HCT116 (cell line): ENCODE measurements around the gene GGNBP2.

ENCODE experiments used
- ATF3 ChIP-seq: IDR thresholded peaks from 2 replicates; pipeline ENCODE4 v1.6.1; 2012
- CEBPB ChIP-seq: IDR thresholded peaks from 2 replicates; pipeline ENCODE4 v1.6.1; 2012; ENCODE audit warnings: low read depth
- CTCF ChIP-seq, 3 experiments: fragments of 200-600 bp in 1 of 3; sonication (generic) in 1 of 3; IDR thresholded peaks in 2 of 3; conservative IDR thresholded peaks in 1 of 3; 2 replicates each; pipeline ENCODE4 v1.5.1; 2012 to 2017; ENCODE audit warnings: low read depth in 2 of 3, low read length in 2 of 3, antibody characterized with exemption in 1 of 3, borderline replicate concordance in 1 of 3, control low read depth in 1 of 3, mild to moderate bottlenecking in 1 of 3, mixed read lengths in 1 of 3, mixed run types in 1 of 3, moderate library complexity in 1 of 3; ENCODE audit not compliant: insufficient read depth in 1 of 3
- EGR1 ChIP-seq: IDR thresholded peaks from 2 replicates; pipeline ENCODE4 v1.6.1; 2012; ENCODE audit warnings: low read depth
- EZH2 ChIP-seq: fragments of 200-600 bp; sonication (generic); IDR thresholded peaks from 2 replicates; pipeline ENCODE4 v1.6.1; 2017; ENCODE audit warnings: antibody characterized with exemption, mixed run types
- EZH2phosphoT487 ChIP-seq: fragments of 200-600 bp; IDR thresholded peaks from 2 replicates; pipeline ENCODE4 v1.6.1; 2018; ENCODE audit warnings: antibody characterized with exemption, borderline replicate concordance
- JUND ChIP-seq: IDR thresholded peaks from 2 replicates; pipeline ENCODE4 v1.6.1; 2012
- POLR2A ChIP-seq: IDR thresholded peaks from 2 replicates; pipeline ENCODE4 v1.7.0; 2011; ENCODE audit warnings: borderline replicate concordance; ENCODE audit not compliant: insufficient read depth, insufficient read length; ENCODE audit errors: extremely low read depth
- POLR2AphosphoS5 ChIP-seq: IDR thresholded peaks from 2 replicates; pipeline ENCODE4 v1.6.1; 2011; ENCODE audit warnings: mild to moderate bottlenecking, low read depth, low read length, moderate library complexity
- RAD21 ChIP-seq: IDR thresholded peaks from 2 replicates; pipeline ENCODE4 v1.6.1; 2012; ENCODE audit warnings: low read depth, mild to moderate bottlenecking
- REST ChIP-seq: IDR thresholded peaks from 2 replicates; pipeline ENCODE4 v1.6.1; 2012; ENCODE audit warnings: low read depth
- YY1 ChIP-seq: IDR thresholded peaks from 2 replicates; pipeline ENCODE4 v1.6.1; 2011; ENCODE audit warnings: low read length, low read depth, moderate library complexity, mild to moderate bottlenecking; ENCODE audit not compliant: insufficient replicate concordance; ENCODE audit errors: extremely low read depth
- ZBTB33 ChIP-seq: IDR thresholded peaks from 2 replicates; pipeline ENCODE4 v1.6.1; 2011; ENCODE audit warnings: mild to moderate bottlenecking, low read length, moderate library complexity; ENCODE audit not compliant: insufficient replicate concordance; ENCODE audit errors: extremely low read depth
- ZNF274 ChIP-seq: fragments of 200-500 bp; sonication (Bioruptor generic); IDR thresholded peaks from 2 replicates; pipeline ENCODE4 v1.6.1; 2014; ENCODE audit warnings: mild to moderate bottlenecking, low read depth, low read length, inconsistent platforms

- TF ChIP-seq ZBTB33 (no peak), CTCF (IDR thresholded peaks at IDR 0.05 in 2 of 3, conservative IDR thresholded peaks at IDR 0.05 in 1 of 3; ENCODE audit: borderline replicate concordance in 1 of 3, insufficient read depth in 1 of 3, low read depth in 2 of 3, low read length in 2 of 3) (no peak), EZH2phosphoT487 (no peak), POLR2AphosphoS5 (no peak), ZNF274 (no peak), POLR2A (no peak), EZH2 (no peak), REST (no peak), ATF3 (no peak), CEBPB (no peak), RAD21 (no peak), YY1 (no peak), JUND (no peak), EGR1 (no peak)
Measured at GRCh38 chr17:36505171-36505570, 39.5 kb upstream of the GGNBP2 start.
